Gastroesophageal sphincter (tissue), 3 donors: ENCODE measurements around the gene MBTPS1.

Source experiments
- CTCF ChIP-seq, 4 experiments: fragments of 200-600 bp in 2 of 4; fragments of 450-650 bp in 2 of 4; sonication (generic) in 1 of 4; IDR thresholded peaks; one replicate each; pipeline ENCODE4 v1.5.1; 2017 to 2019; ENCODE audit warnings: antibody characterized with exemption in 4 of 4, mild to moderate bottlenecking in 2 of 4, moderate library complexity in 2 of 4
- POLR2AphosphoS5 ChIP-seq: sonication (generic); formaldehyde crosslinking; IDR thresholded peaks from one replicate; pipeline ENCODE4 v1.6.1; 2017; ENCODE audit warnings: antibody characterized with exemption

GRCh38 chr16:84107921-84108320, 8.8 kb downstream of the MBTPS1 start:
- TF ChIP-seq CTCF (IDR thresholded peaks at IDR 0.05), result no peak
- no peak for TF ChIP-seq POLR2AphosphoS5
